ENCODE measurements around the gene ARNT2. TPM values are rescaled to one million over a fixed set of nuclear protein-coding genes. Genes with fewer than 3 reads are reported as not detected.

Gene ARNT2
- total RNA-seq, 2 experiments from 2014 or later, result not detected

DNA sequence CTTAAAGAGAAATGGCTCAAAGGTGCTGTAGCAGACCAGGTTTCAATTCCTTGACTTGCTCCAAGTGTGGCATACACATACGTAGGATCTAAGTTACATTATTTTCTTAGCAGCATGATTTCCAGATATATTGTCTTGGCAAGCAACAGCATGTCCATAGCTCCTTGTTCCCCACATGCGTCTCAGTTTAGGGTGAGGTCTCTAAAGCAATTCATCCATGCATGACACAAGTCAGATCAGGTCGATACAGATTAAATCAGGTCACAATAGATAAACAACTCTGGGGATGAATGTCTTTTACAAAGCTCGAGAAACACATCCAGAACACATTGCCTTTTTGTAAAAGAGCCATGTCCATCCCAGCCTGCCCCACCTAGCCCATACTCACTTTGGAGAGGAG is 182.0 kb downstream of the ARNT2 start:
- Mint-ChIP-seq H3K36me3 (no peaks in the 10 kb centered on the region), H3K4me3 (no peak overlapping the region), H3K27me3 (peaks cover 2% of the 10 kb centered on the region), H3K27ac (no peak overlapping the region), H3K9me3 (ENCODE audit: low read depth) (no peaks in the 10 kb centered on the region), H3K4me1 (no peaks in the 10 kb centered on the region)
- CTCF ChIA-PET, result no interaction called here
- ATAC-seq (no peak), DNase-seq (no peak)

DNA sequence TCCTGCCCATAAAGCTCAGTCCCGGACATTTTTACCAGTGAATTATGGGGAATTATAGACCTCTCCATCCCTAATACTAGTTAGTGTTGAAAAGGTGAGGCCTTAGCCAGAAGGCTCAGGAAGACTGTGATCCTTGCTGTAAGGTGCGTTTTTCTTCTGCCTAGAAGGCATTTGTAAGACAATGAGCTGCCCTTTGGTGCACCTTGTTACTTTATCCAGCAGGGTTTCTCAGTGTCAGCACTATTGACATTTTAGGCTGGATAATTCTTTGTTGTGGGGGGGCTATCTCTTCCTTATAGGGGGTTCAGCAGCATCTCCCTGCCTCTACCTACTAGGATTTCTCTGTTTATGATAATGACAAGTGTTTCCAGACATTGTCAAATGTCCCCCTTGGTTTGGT is 182.8 kb downstream of the ARNT2 start:
- no peak for ATAC-seq

GRCh38 chr15:80587816-80588456 is 183.8 kb downstream of the ARNT2 start:
- no peak for DNase-seq
- Mint-ChIP-seq H3K9me3 (ENCODE audit: low read depth) (no peaks in the 10 kb centered on the region), H3K27me3 (peaks cover 2% of the 10 kb centered on the region), H3K4me1 (no peaks in the 10 kb centered on the region), H3K27ac (no peak overlapping the region), H3K36me3 (no peaks in the 10 kb centered on the region), H3K4me3 (no peak overlapping the region)
- ATAC-seq, result no peak
- CTCF ChIA-PET, result no interaction called here

More for the DNA sequence above, 182.8 kb downstream of the ARNT2 start:
- Mint-ChIP-seq H3K36me3 (no peaks in the 10 kb centered on the region), H3K4me3 (no peak overlapping the region), H3K9me3 (ENCODE audit: low read depth) (no peaks in the 10 kb centered on the region), H3K4me1 (no peaks in the 10 kb centered on the region), H3K27me3 (peaks cover 2% of the 10 kb centered on the region), H3K27ac (no peak overlapping the region)
- CTCF ChIA-PET, result no interaction called here
- no peak for DNase-seq

- H3K36me3 Mint-ChIP-seq, result no peaks in the 10 kb centered on the region
- ATAC-seq (no peak), DNase-seq (no peak)
- H3K27me3 Mint-ChIP-seq, result peaks cover 2% of the 10 kb centered on the region
- no peaks in the 10 kb centered on the region for H3K9me3 Mint-ChIP-seq (ENCODE audit: low read depth)
- H3K27ac Mint-ChIP-seq, result no peak overlapping the region
- CTCF ChIA-PET, result no interaction called here
- H3K4me3 Mint-ChIP-seq, result no peak overlapping the region
- no peaks in the 10 kb centered on the region for H3K4me1 Mint-ChIP-seq
Measured at GRCh38 chr15:80588801-80589200, 184.6 kb downstream of the ARNT2 start.

GRCh38 chr15:80590761-80591355 is 186.7 kb downstream of the ARNT2 start:
- no peaks in the 10 kb centered on the region for H3K36me3 Mint-ChIP-seq
- H3K27ac Mint-ChIP-seq, result no peak overlapping the region
- no peaks in the 10 kb centered on the region for H3K9me3 Mint-ChIP-seq (ENCODE audit: low read depth)
- ATAC-seq (no peak), DNase-seq (no peak)
- CTCF ChIA-PET, result interaction anchor here (1.1 kb wide), 1 partner anchor 186 kb away, joined by 4 read pairs; no protein-coding TSS in a partner anchor
- no peak overlapping the region for H3K4me3 Mint-ChIP-seq
- H3K4me1 Mint-ChIP-seq, result no peaks in the 10 kb centered on the region
- H3K27me3 Mint-ChIP-seq, result no peaks in the 10 kb centered on the region

- CTCF ChIA-PET, result interaction anchor here (1.1 kb wide), 1 partner anchor 185 kb away, joined by 4 read pairs; no protein-coding TSS in a partner anchor
- DNase-seq, result no peak
- no peak for ATAC-seq
- no peaks in the 10 kb centered on the region for H3K27me3 Mint-ChIP-seq
- no peaks in the 10 kb centered on the region for H3K9me3 Mint-ChIP-seq (ENCODE audit: low read depth)
- H3K27ac Mint-ChIP-seq, result no peak overlapping the region
- H3K4me1 Mint-ChIP-seq, result no peaks in the 10 kb centered on the region
- no peaks in the 10 kb centered on the region for H3K36me3 Mint-ChIP-seq
- no peak overlapping the region for H3K4me3 Mint-ChIP-seq
Measured at GRCh38 chr15:80591471-80591870, 187.3 kb downstream of the ARNT2 start.

GRCh38 chr15:80591938-80592825 is 188.0 kb downstream of the ARNT2 start:
- no peaks in the 10 kb centered on the region for H3K9me3 Mint-ChIP-seq (ENCODE audit: low read depth)
- no peak overlapping the region for H3K27ac Mint-ChIP-seq
- ATAC-seq (no peak), DNase-seq (no peak)
- no peaks in the 10 kb centered on the region for H3K4me1 Mint-ChIP-seq
- no peak overlapping the region for H3K4me3 Mint-ChIP-seq
- no peaks in the 10 kb centered on the region for H3K27me3 Mint-ChIP-seq
- CTCF ChIA-PET, result interaction anchor here (1.1 kb wide), 1 partner anchor 184 kb away, joined by 4 read pairs; no protein-coding TSS in a partner anchor
- no peaks in the 10 kb centered on the region for H3K36me3 Mint-ChIP-seq

DNA sequence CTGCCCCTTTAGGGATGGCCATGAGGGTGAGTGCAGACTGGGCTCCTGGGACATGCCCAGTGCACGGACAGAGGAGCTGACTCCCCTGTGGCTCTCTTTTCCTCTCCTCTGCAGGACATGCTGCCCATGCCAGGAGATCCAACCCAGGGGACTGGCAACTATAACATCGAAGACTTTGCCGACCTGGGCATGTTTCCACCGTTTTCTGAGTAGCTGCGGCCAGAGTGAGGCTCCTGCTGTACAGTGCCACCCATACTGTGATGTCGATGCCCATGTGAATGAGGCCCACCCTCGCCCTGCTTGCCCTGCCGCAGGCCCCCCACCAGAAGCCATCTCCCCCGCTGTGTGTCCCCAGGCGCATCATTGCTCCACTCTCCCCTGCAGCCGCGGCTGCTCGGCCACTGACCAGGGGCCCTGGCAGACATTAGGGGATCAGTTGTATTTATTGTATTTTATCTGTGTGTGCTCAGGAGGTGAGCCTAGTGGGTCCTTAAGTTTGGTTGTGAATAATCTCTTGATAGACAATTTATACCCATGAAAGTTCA is 189.4 kb downstream of the ARNT2 start:
- Mint-ChIP-seq H3K36me3 (no peaks in the 10 kb centered on the region), H3K4me1 (no peaks in the 10 kb centered on the region), H3K9me3 (ENCODE audit: low read depth) (no peaks in the 10 kb centered on the region), H3K4me3 (no peak overlapping the region), H3K27me3 (no peaks in the 10 kb centered on the region), H3K27ac (no peak overlapping the region)
- ATAC-seq (no peak), DNase-seq (no peak)
- CTCF ChIA-PET, result no interaction called here

GRCh38 chr15:80594091-80594889 is 190.1 kb downstream of the ARNT2 start:
- H3K9me3 Mint-ChIP-seq (ENCODE audit: low read depth), result no peaks in the 10 kb centered on the region
- ATAC-seq, result no peak

DNA sequence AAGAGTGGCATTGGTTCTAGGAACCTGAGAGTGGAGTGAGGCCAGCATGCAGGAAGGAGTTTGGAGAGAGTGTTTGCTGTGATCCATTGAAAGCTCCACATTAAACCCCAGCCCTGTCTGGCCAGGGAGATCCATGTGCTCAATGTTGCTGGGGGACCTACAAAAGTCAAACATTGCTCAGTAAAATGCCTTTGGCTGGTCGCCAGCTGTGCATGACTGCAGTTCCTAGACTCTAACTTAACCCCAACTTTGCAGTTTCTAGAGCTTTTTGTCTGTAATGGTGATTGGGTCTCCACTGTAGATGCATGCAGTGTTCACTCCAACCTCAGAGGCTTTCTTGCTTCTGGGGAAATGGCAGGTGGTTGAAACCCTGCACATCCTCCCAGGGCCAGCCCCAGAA is 191.2 kb downstream of the ARNT2 start:
- Mint-ChIP-seq H3K27me3 (peaks cover 10% of the 10 kb centered on the region), H3K9me3 (ENCODE audit: low read depth) (no peaks in the 10 kb centered on the region), H3K36me3 (no peaks in the 10 kb centered on the region), H3K4me1 (no peaks in the 10 kb centered on the region), H3K4me3 (no peak overlapping the region), H3K27ac (no peak overlapping the region)
- CTCF ChIA-PET, result no interaction called here
- ATAC-seq (no peak), DNase-seq (no peak)

More at GRCh38 chr15:80594091-80594889, 190.1 kb downstream of the ARNT2 start:
- no peak overlapping the region for H3K27ac Mint-ChIP-seq
- H3K27me3 Mint-ChIP-seq, result peaks cover 4% of the 10 kb centered on the region
- CTCF ChIA-PET, result no interaction called here
- H3K4me3 Mint-ChIP-seq, result no peak overlapping the region
- no peaks in the 10 kb centered on the region for H3K36me3 Mint-ChIP-seq
- no peak for DNase-seq
- no peaks in the 10 kb centered on the region for H3K4me1 Mint-ChIP-seq

- H3K9me3 Mint-ChIP-seq (ENCODE audit: low read depth), result no peaks in the 10 kb centered on the region
- H3K27me3 Mint-ChIP-seq, result peaks cover 12% of the 10 kb centered on the region
- H3K4me3 Mint-ChIP-seq, result no peak overlapping the region
- ATAC-seq, result no peak
- H3K36me3 Mint-ChIP-seq, result no peaks in the 10 kb centered on the region
- no peak for DNase-seq
- no peak overlapping the region for H3K27ac Mint-ChIP-seq
- CTCF ChIA-PET, result no interaction called here
- no peaks in the 10 kb centered on the region for H3K4me1 Mint-ChIP-seq
Measured at GRCh38 chr15:80596521-80596976, 192.4 kb downstream of the ARNT2 start.

DNA sequence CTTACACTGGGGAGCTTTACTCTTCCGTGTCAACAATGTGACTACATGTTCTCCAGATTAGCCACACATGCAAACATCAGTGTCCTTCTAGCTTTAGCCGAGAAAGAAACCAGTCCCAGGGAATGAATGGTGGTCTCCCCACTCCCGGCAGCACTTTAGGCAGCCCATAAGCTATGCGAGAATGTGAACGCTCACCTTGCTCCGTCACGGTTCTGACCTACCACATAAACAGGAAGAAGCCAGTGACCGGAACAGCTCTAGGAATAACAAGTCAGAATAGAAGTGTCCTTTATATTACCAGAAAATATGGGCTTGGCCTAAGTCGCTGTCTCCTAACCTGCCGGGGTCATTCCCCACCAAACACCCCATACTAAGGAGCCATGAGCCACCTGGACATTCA is 192.9 kb downstream of the ARNT2 start:
- H3K9me3 Mint-ChIP-seq (ENCODE audit: low read depth), result no peaks in the 10 kb centered on the region
- H3K36me3 Mint-ChIP-seq, result no peaks in the 10 kb centered on the region
- DNase-seq (no peak), ATAC-seq (no peak)
- H3K27me3 Mint-ChIP-seq, result peaks cover 12% of the 10 kb centered on the region
- CTCF ChIA-PET, result no interaction called here
- no peak overlapping the region for H3K27ac Mint-ChIP-seq
- no peak overlapping the region for H3K4me3 Mint-ChIP-seq
- no peaks in the 10 kb centered on the region for H3K4me1 Mint-ChIP-seq

- Mint-ChIP-seq H3K9me3 (ENCODE audit: low read depth) (no peaks in the 10 kb centered on the region), H3K36me3 (no peaks in the 10 kb centered on the region), H3K27ac (no peak overlapping the region), H3K4me3 (no peak overlapping the region), H3K4me1 (no peaks in the 10 kb centered on the region), H3K27me3 (peaks cover 12% of the 10 kb centered on the region)
- CTCF ChIA-PET, result no interaction called here
- DNase-seq, result no peak
- ATAC-seq, result no peak
Measured at GRCh38 chr15:80599359-80599758, 195.2 kb downstream of the ARNT2 start.
